Transverse colon (tissue), 4 donors: Measurements from ENCODE around the gene CAMTA1.

Experiments used
- EP300 ChIP-seq: sonication (generic); formaldehyde crosslinking; IDR thresholded peaks from one replicate; pipeline ENCODE4 v1.6.1; 2017; ENCODE audit warnings: antibody characterized with exemption, low read depth
- POLR2A ChIP-seq: fragments of 450-650 bp; IDR thresholded peaks from one replicate; pipeline ENCODE4 v1.6.1; 2016; ENCODE audit warnings: antibody characterized with exemption, mild to moderate bottlenecking, moderate library complexity
- POLR2AphosphoS5 ChIP-seq, 3 donors: sonication (generic); formaldehyde crosslinking; IDR thresholded peaks; one replicate each; pipeline ENCODE4 v1.6.1; 2016; ENCODE audit warnings: antibody characterized with exemption in 3 of 3
- TF ChIP-seq, protein P1 (sequence below), 5 experiments: fragments of 200-600 bp in 3 of 5; fragments of 450-650 bp in 2 of 5; sonication (generic) in 3 of 5; IDR thresholded peaks; 1 replicate in 2 of 5; 2 replicates in 3 of 5; pipeline ENCODE4 v1.5.1; 2016 to 2017; ENCODE audit warnings: antibody characterized with exemption in 5 of 5, inconsistent platforms in 3 of 5, mild to moderate bottlenecking in 2 of 5, moderate library complexity in 1 of 5

DNA sequence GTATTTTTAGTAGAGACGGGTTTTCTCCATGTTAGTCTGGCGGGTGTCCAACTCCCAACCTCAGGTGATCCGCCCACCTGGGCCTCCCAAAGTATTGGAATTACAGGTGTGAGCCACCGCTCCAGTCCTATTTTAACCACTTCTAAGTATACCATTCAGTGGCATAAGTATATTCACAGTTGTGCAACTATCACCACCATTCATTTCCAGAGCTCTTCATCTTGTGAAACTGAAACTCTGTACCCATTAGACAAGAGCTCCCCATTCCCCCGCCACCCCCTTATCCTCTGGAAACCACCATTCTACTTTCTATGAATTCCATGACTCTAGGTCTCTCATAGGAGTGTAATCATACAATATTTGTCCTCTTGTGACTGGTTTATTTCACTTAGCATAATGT lies 40.2 kb upstream of the CAMTA1 start:
- TF ChIP-seq POLR2AphosphoS5 (IDR thresholded peaks at IDR 0.05) (no peak), POLR2A (no peak), EP300 (no peak)
- TF ChIP-seq, protein P1, sequence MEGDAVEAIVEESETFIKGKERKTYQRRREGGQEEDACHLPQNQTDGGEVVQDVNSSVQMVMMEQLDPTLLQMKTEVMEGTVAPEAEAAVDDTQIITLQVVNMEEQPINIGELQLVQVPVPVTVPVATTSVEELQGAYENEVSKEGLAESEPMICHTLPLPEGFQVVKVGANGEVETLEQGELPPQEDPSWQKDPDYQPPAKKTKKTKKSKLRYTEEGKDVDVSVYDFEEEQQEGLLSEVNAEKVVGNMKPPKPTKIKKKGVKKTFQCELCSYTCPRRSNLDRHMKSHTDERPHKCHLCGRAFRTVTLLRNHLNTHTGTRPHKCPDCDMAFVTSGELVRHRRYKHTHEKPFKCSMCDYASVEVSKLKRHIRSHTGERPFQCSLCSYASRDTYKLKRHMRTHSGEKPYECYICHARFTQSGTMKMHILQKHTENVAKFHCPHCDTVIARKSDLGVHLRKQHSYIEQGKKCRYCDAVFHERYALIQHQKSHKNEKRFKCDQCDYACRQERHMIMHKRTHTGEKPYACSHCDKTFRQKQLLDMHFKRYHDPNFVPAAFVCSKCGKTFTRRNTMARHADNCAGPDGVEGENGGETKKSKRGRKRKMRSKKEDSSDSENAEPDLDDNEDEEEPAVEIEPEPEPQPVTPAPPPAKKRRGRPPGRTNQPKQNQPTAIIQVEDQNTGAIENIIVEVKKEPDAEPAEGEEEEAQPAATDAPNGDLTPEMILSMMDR (IDR thresholded peaks at IDR 0.05) = no peak
